SK-N-SH (cell line): ENCODE data around the gene ENTPD2. TPM values are rescaled to one million over a fixed set of nuclear protein-coding genes. Genes with fewer than 3 reads are reported as not detected.

ENCODE experiments used
- CTCF ChIA-PET: fragments of 300-600, 350-600 bp; formaldehyde crosslinking; extraction: SDS; loops from one replicate; lab custom pipeline; 2021; lab: Yijun Ruan, JAX
- POLR2A ChIA-PET: fragments of 350-600 bp; sonication (Branson Sonifier 250); formaldehyde crosslinking; extraction: SDS; loops from one replicate; lab custom pipeline; 2020; ENCODE audit warnings: antibody characterized with exemption, inconsistent platforms; lab: Yijun Ruan, JAX
- DNase-seq: peaks from one replicate; pipeline ENCODE4 v3.0.0; 2012
- H2AFZ ChIP-seq: fragments of 200-600 bp; sonication (generic); 2 replicates; pipeline ENCODE4 v1.8.1; 2016; ENCODE audit warnings: antibody characterized with exemption, mild to moderate bottlenecking, low read depth
- H3F3A ChIP-seq: fragments of 200-600 bp; sonication (generic); replicated peaks from 2 replicates; pipeline ENCODE3; 2016; ENCODE audit warnings: antibody characterized with exemption, mild to moderate bottlenecking; ENCODE audit not compliant: insufficient read depth
- H3K27ac ChIP-seq, 2 experiments: fragments of 200-500 bp in 1 of 2; fragments of 200-600 bp in 1 of 2; sonication (Bioruptor generic) in 1 of 2; sonication (generic), shearing (Covaris generic) in 1 of 2; 2 replicates each; pipeline versions ENCODE4 v1.5.1 to v1.6.1; 2014 to 2016; ENCODE audit warnings: low read depth in 2 of 2, inconsistent platforms in 1 of 2, low read length in 1 of 2, mild to moderate bottlenecking in 1 of 2, mixed read lengths in 1 of 2
- H3K27me3 ChIP-seq: fragments of 200-600 bp; sonication (generic), shearing (Covaris generic); 2 replicates; pipeline ENCODE4 v1.6.1; 2016; ENCODE audit warnings: mixed run types; ENCODE audit not compliant: insufficient read depth
- H3K36me3 ChIP-seq, 2 experiments: fragments of 200-500 bp in 1 of 2; fragments of 200-600 bp in 1 of 2; sonication (Bioruptor generic) in 1 of 2; sonication (generic) in 1 of 2; replicated peaks in 1 of 2; 2 replicates each; pipeline versions ENCODE3 to v1.5.1; 2014 to 2016; ENCODE audit warnings: low read length in 1 of 2, mild to moderate bottlenecking in 1 of 2; ENCODE audit not compliant: insufficient read depth in 2 of 2, control insufficient read depth in 1 of 2
- H3K4me1 ChIP-seq, 2 experiments: fragments of 200-500 bp in 1 of 2; fragments of 200-600 bp in 1 of 2; sonication (Bioruptor generic) in 1 of 2; sonication (generic), shearing (Covaris generic) in 1 of 2; 2 replicates each; pipeline versions ENCODE4 v1.5.1 to v1.6.1; 2014 to 2016; ENCODE audit warnings: low read depth in 1 of 2, low read length in 1 of 2, mixed run types in 1 of 2; ENCODE audit not compliant: insufficient read depth in 2 of 2, control insufficient read depth in 1 of 2
- H3K4me2 ChIP-seq: fragments of 200-600 bp; sonication (generic), shearing (Covaris generic); 2 replicates; pipeline ENCODE4 v1.6.1; 2017; ENCODE audit warnings: mixed run types
- H3K4me3 ChIP-seq, 2 experiments: fragments of 200-500 bp in 1 of 2; fragments of 200-600 bp in 1 of 2; sonication (Bioruptor generic) in 1 of 2; sonication (generic), shearing (Covaris generic) in 1 of 2; 2 replicates each; pipeline versions ENCODE4 v1.5.1 to v1.8.1; 2014 to 2016; ENCODE audit warnings: low read depth in 2 of 2, inconsistent platforms in 1 of 2, low read length in 1 of 2, mild to moderate bottlenecking in 1 of 2, mixed read lengths in 1 of 2, moderate library complexity in 1 of 2
- H3K79me2 ChIP-seq: fragments of 200-600 bp; sonication (generic); 2 replicates; pipeline ENCODE4 v1.8.1; 2017; ENCODE audit warnings: mild to moderate bottlenecking; ENCODE audit not compliant: insufficient read depth
- H3K9ac ChIP-seq: fragments of 200-600 bp; sonication (generic); 2 replicates; pipeline ENCODE4 v1.6.1; 2017; ENCODE audit warnings: mixed run types
- H3K9me2 ChIP-seq: fragments of 200-600 bp; sonication (generic); 2 replicates; pipeline ENCODE4 v1.6.1; 2017; ENCODE audit warnings: mixed run types
- H3K9me3 ChIP-seq: fragments of 200-600 bp; sonication (generic); 2 replicates; pipeline ENCODE4 v1.6.1; 2017; ENCODE audit warnings: mixed run types, mild to moderate bottlenecking, moderate library complexity
- H4K20me1 ChIP-seq: fragments of 200-600 bp; sonication (generic); 2 replicates; pipeline ENCODE4 v1.6.1; 2017; ENCODE audit warnings: mild to moderate bottlenecking, mixed run types; ENCODE audit not compliant: insufficient read depth
- FOSL2 ChIP-seq: IDR thresholded peaks from 2 replicates; pipeline ENCODE4 v1.4.0; 2012; ENCODE audit warnings: low read depth, mild to moderate bottlenecking, moderate library complexity, borderline replicate concordance
- GABPA ChIP-seq: IDR thresholded peaks from 2 replicates; pipeline ENCODE4 v1.4.0; 2012; ENCODE audit warnings: low read depth, mild to moderate bottlenecking
- IRF3 ChIP-seq: fragments of 150-350 bp; IDR thresholded peaks from 2 replicates; pipeline ENCODE4 v1.6.1; 2016; ENCODE audit warnings: mild to moderate bottlenecking, low read depth, low read length
- JUND ChIP-seq: IDR thresholded peaks from 2 replicates; pipeline ENCODE4 v1.4.0; 2012
- MAX ChIP-seq: IDR thresholded peaks from 2 replicates; pipeline ENCODE4 v1.4.0; 2012; ENCODE audit warnings: low read depth
- MEF2A ChIP-seq: IDR thresholded peaks from 2 replicates; pipeline ENCODE4 v1.4.0; 2012; ENCODE audit warnings: low read depth, borderline replicate concordance
- MXI1 ChIP-seq: IDR thresholded peaks from 2 replicates; pipeline ENCODE4 v1.6.1; 2012; ENCODE audit warnings: mild to moderate bottlenecking, low read depth, low read length, improper control_type of control experiment
- NRF1 ChIP-seq: IDR thresholded peaks from 2 replicates; pipeline ENCODE4 v1.6.1; 2012; ENCODE audit warnings: low read depth, mild to moderate bottlenecking, low read length
- RCOR1 ChIP-seq: fragments of 150-350 bp; IDR thresholded peaks from 2 replicates; pipeline ENCODE4 v1.6.1; 2017; ENCODE audit warnings: antibody characterized with exemption, low read length
- SMC3 ChIP-seq: IDR thresholded peaks from 2 replicates; pipeline ENCODE4 v1.6.1; 2012; ENCODE audit warnings: low read depth, low read length, improper control_type of control experiment
- TCF12 ChIP-seq: IDR thresholded peaks from 2 replicates; pipeline ENCODE4 v1.4.0; 2012
- TEAD4 ChIP-seq: IDR thresholded peaks from 2 replicates; pipeline ENCODE4 v1.4.0; 2012; ENCODE audit warnings: mild to moderate bottlenecking, borderline replicate concordance; ENCODE audit not compliant: insufficient read depth
- USF2 ChIP-seq: fragments of 150-350 bp; IDR thresholded peaks from 2 replicates; pipeline ENCODE4 v1.6.1; 2017; ENCODE audit warnings: antibody characterized with exemption, low read length, low read depth, borderline replicate concordance
- WGBS: methylation state at CpG from one replicate; pipeline ENCODE4 v1.1.6; 2017; ENCODE audit warnings: low lambda C conversion rate; 5-methylcytosine and 5-hydroxymethylcytosine counted together
- polyA plus RNA-seq, 3 experiments: library from polyadenylated mRNA; depleted of rRNA; stranded (reverse); fragments of >200 nt; gene quantifications; 2 replicates each; pipeline ENCODE4 v1.2.3, GENCODE V29; 2012

Gene ENTPD2
- polyA plus RNA-seq, 1 of the 3 experiments (the other 2 are of a cell fraction): not detected

- TF ChIP-seq FOSL2 (no peak), MAX (no peak), SMC3 (no peak), TEAD4 (no peak), NRF1 (no peak), JUND (no peak), GABPA (no peak), MEF2A (no peak)
- TF ChIP-seq, all 33 proteins: peak for 0
Observed at GRCh38 chr9:137023583-137023991, 30.3 kb downstream of the ENTPD2 start (continued).

- Histone ChIP-seq H3K79me2 (0 out of 2 replicates have a peak, but pooled peaks cover 3% of the 10 kb centered on the region), H3K36me3 (no peaks in the 10 kb centered on the region), H3K27ac (no peak overlapping the region), H3K9me2 (no peaks in the 10 kb centered on the region), H3F3A (no peaks in the 10 kb centered on the region), H3K9ac (no peak overlapping the region), H3K27me3 (no peaks in the 10 kb centered on the region), H3K9me3 (no peaks in the 10 kb centered on the region), H3K4me1 (peaks cover 0 to 28% of the 10 kb centered on the region in 2 experiments; a peak in 1 of 4 replicates), H4K20me1 (0 out of 2 replicates have a peak, but pooled peaks cover 4% of the 10 kb centered on the region), H2AFZ (no peak overlapping the region), H3K4me2 (no peak overlapping the region), H3K4me3 (no peak overlapping the region)
- no peak for TF ChIP-seq RCOR1
- POLR2A ChIA-PET: no interaction called here
- no peak for DNase-seq
- CTCF ChIA-PET: interaction anchor here (1.6 to 5.4 kb wide), 3 partner anchors 12 to 75 kb away, joined by 3 to 53 read pairs (median 10); no protein-coding TSS in a partner anchor
- 73% methylated on average over 6 of the region's 7 CpGs for WGBS
Observed at GRCh38 chr9:137023157-137023556, 30.7 kb downstream of the ENTPD2 start.

- 98% methylated on average over 13 of the region's 23 CpGs for WGBS
- H3K4me1 ChIP-seq: peaks cover 0 to 28% of the 10 kb centered on the region in 2 experiments; a peak in 1 of 4 replicates
- H3K4me3 ChIP-seq: no peak overlapping the region
- ChIA-PET POLR2A (no interaction called here), CTCF (interaction anchor here (1.6 to 5.4 kb wide), 3 partner anchors 13 to 75 kb away, joined by 3 to 53 read pairs (median 10); no protein-coding TSS in a partner anchor)
- 0 out of 2 replicates have a peak, but pooled peaks cover 3% of the 10 kb centered on the region for H3K79me2 ChIP-seq
- TF ChIP-seq IRF3 (no peak), MXI1 (no peak), MAX (no peak), TCF12 (no peak), USF2 (no peak)
- no peaks in the 10 kb centered on the region for H3K36me3 ChIP-seq
- no peak overlapping the region for H2AFZ ChIP-seq
- DNase-seq: no peak
- no peak overlapping the region for H3K4me2 ChIP-seq
- H3F3A ChIP-seq: no peaks in the 10 kb centered on the region
- H4K20me1 ChIP-seq: 0 out of 2 replicates have a peak, but pooled peaks cover 4% of the 10 kb centered on the region
- no peaks in the 10 kb centered on the region for H3K27me3 ChIP-seq
- no peak overlapping the region for H3K27ac ChIP-seq
- no peaks in the 10 kb centered on the region for H3K9me2 ChIP-seq
- no peak overlapping the region for H3K9ac ChIP-seq
- H3K9me3 ChIP-seq: no peaks in the 10 kb centered on the region
Observed at GRCh38 chr9:137022662-137023008, 31.2 kb downstream of the ENTPD2 start.
